Hematopoietic multipotent progenitor cell treated with erythropoietin and hydrocortisone succinate and interleukin-3 and kit ligand, for 8 days (in vitro differentiated cells): ENCODE results near the gene SPDYE4.

Source experiments
- DNase-seq: peaks from one replicate; pipeline ENCODE4 v3.0.0-alpha.2; 2015

Gene SPDYE4

DNA sequence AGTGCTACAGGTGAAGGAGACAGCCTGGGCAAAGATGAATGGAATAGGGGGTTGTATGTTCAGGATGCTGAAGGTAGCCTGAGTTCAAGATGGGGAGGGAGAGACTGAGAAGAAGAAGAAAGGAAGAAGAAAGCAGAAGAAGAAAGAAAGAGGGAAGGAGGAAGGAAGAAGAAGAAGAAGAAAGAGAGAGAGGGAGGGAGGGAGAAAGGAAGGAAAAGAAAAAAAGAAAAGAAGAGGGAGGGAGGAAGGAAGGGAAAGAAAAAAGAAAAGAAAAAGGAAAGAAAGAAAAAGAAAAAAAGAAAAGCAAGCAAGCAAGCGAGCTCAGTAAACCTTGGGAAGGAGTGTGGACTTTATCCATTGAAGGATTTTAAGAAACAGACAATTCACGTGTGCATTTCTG lies 21.6 kb downstream of the SPDYE4 start:
- no peak for DNase-seq

DNA sequence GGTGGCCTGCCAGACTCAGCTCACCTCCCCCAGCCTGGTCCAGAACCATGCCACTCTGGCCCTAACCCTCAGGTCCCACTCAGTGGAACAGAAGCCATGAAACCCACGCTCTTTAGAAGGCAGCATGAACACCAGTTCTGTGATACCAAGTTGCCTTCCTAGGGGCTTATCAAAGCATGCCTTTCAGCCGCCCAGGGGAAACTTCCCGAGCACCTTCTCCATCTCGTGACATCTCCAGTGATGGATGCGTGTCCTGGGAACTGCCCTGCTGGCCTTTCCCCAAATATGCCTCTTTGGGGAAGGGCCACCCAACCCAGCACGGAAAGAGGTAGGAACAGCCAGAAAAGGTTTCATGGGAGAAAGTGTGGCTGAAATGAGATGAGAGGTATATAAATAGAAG lies 22.0 kb downstream of the SPDYE4 start:
- DNase-seq = no peak

DNA sequence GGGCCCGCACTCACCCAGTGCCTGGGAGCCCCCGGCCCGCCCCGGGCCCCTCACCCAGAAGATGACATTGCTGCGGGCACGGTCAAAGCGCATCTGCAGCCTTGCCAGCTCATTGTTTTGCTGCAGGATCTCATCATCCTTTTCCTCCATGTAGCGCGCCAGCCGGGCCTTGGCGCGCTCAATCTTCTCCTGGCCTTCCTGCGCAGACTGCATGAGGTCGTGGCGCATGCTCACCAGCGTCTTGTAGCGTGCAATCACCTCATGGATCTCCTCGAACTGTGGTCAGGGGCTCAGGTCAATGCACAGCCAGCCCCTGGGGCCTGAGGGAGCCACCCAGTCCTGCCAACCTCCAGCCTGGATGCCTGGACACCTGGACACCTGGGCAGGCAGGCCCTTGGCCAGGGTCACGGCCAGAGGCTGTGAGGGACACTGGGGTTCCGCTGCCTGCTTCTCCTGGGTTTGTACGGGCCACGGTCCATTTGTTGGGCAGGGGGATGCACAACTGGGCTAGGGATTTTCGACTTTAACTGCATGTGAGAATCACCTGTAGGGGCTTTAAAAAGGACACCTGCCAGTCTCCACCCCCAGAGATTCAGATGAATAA lies 22.9 kb downstream of the SPDYE4 start:
- DNase-seq = no peak

DNA sequence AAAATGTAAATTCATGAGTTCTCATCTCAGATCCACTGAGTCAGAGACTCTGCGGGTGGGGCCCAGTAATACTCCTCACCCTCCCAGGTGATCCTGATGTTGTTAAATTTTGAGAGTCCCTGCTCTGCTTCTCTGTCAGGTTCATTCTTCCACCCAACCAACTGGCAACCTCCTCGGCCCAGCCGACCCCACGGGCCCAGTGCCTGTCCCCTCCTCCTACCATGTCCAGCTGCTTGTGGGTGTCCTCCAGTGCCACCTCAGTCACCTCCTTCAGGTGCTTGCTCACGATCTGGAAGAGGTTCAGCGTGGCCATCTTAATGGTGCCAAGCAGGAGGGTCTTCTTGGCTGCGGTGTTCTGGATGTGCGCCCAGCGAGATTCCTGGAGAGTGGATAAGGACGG lies 23.5 kb downstream of the SPDYE4 start:
- DNase-seq = no peak

DNA sequence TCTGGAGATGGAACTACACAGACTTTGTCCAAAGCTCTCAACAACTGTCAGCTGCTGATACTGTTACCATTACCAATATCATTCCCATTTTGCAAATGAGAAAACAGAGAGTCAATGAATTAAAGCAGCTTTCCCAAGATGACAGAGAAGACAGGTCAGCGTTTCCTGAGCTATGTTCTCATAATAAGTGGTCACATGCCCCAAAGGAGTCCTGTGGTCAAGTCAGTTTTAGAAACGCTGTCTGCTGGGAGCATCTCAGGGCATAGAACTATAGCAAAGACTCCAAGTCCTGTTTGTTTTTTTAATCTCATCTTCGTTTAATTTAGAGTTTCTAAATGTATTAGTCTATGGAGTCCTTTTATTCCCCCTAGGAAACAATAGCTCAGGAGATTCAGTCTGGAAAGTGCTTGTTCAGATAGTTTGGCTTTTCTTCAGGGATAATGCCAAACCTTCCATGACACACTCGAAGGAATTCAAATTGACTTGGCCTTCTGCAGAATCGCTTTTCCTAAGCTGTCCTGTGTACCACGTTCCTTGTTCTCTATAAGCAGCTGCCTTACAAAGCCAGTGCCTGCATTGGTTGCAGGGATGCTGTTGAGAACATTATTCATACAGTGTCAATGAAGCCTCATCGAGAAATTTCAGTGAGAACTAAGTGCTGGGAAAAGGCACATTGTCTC lies 25.8 kb downstream of the SPDYE4 start:
- DNase-seq = no peak

DNA sequence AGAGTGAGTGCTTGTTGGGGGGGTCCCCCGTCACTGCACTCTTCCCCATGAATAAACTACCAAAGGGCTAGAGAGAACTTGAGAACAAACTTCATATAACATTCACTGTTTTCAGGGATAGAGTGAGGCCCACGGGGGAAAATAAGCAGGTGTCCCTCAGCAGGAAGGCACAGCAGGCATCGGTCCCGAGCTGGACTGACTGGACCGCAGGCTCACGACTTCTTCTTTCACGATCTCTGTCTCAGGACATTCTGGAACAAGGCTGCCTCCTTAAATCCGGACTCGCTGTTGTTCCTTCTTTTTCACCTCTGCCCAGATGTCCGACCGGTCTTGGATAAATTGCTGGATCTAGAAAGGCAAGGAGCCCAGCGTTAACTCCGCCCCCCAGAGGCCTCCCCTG lies 28.5 kb downstream of the SPDYE4 start:
- no peak for DNase-seq

DNA sequence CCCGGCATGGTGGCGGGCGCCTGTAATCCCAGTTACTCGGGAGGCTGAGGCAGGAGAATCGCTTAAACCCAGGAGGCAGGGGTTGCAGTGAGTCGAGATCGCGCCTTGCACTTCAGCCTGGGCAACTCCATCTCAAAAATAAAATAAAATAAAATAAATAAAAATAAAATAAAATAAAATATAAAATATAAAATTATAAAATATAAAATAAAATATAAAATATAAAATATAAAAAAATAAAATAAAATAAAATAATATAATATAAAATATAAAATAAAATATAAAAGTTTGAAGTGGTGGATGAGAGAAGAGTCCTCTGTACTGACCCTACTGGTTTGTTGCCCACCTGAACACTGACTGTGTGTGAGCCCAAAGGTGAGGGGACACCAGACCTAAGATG lies 28.9 kb downstream of the SPDYE4 start:
- no peak for DNase-seq

DNA sequence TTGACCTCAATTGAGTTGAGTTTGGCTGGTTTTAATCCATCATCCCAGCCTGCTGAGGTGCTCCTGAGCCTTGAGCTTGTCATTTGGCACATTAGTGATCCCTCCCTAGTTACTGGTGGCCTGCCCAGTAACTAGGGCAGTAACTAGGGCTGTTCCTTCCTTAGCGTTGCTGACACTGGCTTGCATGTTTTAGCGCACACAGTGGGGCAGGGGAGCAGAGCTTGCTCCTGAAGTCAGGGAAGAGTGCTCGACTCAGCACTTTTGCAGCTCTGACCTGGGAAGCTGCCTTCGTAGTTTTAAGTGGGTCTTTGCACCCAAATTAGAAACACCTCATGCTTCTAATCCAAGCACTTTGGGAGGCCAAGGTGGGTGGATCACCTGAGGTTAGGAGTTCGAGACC lies 29.4 kb downstream of the SPDYE4 start:
- DNase-seq = no peak

DNA sequence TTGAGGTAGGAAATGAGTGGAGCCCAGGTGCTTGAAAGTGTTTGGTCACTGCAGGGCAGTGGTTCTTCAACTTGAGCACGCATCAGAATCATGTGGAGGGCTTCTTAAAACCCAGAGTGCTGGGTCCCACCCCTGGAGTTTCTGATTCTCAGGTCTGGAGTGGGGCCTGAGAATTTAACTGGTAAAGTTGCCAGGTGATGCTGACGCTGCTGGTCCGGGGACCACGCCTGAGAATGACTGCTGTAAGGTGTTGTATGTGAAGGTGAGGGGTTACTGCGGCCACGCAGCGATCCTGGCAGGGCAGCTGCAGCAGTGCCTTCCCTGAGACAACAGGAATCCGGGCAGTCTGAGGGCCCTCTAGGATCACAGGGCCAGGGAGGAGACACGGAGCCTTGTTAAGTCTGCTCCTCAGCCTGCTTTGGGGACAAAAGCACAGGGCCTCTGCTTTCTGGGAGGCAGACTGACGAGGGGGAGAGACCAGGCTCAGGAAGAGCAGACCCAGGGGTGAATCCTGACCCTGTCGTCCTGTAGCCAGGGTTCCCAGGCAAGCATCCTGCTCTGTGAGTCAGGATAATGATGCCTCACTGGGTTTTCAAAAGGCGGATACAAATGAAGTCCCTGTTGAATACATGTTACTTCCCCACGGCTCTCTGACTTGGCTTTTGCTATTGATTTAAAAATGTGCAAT lies 30.0 kb downstream of the SPDYE4 start:
- DNase-seq = no peak

DNA sequence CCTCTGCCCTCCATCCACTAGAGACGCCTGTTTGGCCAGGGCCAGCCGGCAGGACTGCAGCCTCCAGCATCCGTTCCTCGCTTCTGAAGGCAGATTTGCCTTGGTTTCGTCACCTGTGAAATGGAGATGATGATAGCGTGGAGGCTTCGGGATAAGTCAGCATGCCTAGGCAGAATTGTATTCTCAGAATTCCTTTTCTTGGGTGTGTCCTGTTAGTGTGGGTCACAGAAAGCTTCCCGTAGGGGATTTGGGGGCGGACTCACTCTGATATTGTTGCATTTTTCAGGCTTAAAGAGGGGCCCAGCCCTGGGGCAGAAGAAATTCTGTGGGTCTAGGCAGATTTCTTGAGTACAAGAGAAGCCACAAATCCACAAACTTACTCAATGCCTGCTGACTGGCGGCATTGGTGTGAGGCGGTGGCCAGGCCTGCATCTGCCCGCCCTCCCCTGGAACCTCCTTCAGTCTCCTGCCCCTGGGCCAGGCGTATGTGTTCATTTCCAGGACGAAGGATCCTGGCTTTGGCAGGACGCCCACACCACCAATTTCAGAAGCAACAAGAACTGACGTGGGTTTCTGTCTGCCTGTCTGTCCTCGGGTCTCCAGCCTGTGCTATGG lies 31.3 kb downstream of the SPDYE4 start:
- no peak for DNase-seq

DNA sequence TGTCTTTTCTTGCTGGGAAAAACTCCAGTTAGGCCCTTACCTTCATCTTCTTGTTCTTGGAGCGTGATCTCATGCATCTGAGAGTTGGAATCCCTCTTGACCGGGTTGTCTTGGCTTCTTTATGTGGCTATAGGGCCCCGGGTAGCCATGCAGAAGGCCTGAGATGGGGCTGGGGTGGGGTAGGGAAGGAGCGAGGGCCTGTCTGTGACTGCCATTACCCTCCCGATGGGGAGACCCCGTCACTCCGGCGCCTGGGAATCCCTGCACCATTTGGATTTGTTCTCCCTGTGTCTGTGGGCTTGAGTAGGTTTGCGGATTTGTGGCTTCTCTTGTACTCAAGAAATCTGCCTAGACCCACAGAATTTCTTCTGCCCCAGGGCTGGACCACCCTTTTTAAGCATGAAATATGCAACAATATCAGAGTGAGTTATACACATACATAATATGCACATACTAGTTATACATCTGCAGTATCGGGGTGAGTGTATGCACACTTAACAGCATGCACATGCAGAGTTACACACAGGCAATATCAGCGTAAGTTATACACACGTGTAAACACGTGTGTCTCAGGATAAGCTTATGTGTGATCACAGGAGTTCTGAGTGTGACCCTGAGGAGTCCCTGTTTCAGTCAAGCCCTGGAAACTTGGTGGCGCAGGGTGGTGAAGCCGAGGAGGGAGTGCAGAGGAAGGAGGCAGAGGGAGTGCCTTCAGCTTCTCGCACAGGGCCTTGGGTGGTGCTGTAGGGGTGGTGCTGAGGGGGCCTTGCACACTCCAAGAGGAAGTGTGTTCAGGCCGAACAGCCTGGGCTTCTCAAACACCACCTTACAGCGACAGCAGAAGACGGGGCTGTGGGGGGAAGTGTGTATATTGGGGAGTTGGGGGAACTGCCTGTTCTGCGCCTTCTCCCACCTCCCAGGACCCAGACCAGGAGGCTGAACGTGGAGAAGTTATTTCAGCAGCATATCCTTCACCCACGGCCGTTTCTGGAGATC lies 32.2 kb downstream of the SPDYE4 start:
- DNase-seq = no peak

DNA sequence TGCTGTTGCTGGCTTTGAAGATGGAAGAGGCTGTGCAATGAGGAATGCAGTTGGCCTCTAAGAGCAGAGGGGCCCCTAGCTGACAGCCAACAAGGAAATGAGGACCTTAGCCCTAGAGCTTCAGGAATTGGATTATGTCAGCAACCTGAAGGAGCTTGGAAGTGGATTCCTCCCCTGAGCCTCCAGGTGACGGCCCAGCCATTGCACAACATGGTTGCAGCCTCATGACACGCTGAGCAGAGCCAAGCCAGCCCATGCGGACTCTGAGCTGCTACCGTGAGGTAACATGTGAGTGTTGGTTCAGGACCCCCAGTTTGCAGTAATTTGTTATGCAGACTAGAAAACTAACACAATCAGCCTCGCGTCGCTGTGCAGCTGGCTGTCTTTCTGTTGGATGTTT lies 33.9 kb downstream of the SPDYE4 start:
- no peak for DNase-seq

DNA sequence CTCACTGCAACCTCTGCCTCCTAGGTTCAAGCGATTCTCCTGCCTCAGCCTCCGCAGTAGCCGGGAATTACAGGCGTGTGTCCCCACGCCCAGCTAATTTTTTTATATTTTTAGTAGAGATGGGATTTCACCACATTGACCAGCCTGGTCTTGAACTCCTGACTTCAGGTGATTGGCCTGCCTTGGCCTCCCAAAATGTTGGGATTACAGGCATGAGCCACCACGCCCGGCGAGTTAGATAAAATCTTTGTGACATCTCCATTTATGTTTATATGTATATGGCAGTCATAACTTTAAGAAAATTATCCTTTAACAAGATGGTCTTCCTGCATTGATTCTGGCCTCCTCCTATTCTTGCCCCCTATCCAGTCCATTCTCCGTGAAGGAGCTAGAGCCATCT lies 37.8 kb downstream of the SPDYE4 start:
- DNase-seq = no peak

DNA sequence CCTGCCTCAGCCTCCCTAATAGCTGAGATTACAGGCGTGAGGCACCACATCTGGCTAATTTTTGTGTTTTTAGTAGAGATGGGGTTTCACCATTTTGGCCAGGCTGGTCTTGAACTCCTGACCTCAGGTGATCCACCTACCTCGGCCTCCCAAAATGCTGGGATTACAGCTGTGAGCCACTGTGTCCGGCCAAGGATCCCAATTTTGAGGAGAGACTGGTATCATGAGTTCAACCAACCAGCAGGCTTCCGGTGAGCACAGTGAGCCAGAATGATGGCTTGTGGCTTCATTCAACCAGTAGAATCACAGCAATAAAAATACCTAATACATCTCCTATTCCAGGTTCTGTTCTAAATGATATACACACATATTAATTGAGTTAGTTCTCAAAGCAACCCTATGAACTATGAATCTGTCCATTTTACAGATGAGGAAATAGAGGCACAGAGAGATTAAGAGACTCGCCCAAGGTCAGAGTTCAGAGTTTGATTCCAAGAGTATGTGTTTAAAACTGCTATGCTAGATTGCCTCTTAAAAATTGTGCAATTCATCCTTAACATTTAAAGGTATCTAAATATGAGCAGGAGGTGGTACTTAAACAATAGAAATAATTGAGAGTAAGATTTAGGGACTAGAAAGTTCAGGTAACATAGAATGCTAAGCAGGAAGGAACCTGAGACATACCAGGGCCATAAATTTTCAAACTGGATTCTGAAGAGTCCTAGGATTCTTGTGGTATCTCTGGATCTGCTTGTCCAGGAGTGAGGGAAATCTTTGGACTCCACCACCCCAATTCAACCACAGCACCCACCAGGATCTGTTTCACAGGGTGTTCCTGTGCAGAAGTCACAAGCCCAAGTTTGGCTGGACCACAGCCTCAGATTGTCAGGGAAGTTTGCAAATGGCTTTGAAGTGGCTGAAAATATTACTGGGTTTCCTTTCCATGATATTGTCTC lies 38.8 kb downstream of the SPDYE4 start:
- DNase-seq = no peak

DNA sequence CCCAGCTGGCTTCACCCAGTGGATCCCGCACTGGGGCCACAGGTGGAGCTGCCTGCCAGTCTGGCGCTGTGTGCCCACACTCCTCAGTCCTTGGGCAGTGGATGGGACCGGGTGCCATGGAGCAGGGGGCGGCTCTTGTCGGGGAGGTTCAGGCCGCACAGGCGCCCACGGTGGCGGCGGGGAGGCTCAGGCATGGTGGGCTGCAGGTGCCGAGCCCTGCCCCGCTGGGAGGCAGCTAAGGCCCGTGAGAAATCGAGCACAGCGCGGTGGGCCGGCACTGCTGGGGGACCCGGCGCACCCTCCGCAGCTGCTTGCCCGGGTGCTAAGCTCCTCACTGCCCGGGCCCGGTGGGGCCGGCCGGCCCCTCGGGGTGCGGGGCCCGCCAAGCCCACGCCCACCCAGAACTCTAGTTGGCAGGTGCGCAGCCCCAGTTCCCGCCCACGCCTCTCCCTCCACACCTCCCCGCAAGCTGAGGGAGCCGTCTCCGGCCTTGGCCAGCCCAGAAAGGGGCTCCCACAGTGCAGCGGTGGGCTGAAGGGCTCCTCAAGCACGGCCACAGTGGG lies 40.3 kb downstream of the SPDYE4 start:
- DNase-seq = no peak

DNA sequence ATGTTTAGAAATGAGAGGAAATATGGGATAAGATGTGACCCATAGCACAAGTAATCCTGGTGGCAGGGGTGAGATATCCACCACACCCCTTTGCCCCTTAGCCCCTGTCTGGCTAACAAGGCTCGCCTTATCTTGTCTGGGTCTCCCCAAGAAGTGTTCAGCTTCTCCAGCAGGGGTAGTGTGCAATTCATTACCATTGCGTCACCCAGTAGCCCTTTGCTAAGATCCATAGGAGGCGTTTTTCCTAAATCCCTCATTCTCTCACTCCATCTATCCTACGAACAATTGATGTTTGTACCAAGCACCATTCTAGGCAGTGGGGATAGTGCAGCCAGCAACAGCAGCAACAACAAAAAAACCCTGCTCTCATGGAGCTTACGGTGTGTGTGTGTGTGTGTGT lies 44.5 kb downstream of the SPDYE4 start:
- DNase-seq = no peak

DNA sequence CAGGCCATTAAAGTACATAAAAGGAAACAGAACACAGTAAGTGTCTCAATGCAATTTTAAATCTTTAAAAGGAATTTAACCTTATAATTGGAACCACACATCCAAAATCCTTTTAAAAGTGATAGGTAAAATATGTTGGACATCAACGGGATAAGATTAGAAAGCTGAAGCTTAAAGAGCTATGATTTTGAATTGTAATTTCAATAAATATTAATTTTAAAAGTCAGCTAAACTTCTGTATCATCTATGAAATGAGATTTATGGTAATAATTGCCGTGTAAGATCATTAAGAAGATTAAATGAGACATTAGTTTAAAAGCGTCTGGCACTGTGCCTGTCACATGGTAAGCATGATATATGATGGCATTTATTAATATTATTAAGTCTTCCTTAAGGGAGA lies 45.0 kb downstream of the SPDYE4 start:
- no peak for DNase-seq

DNA sequence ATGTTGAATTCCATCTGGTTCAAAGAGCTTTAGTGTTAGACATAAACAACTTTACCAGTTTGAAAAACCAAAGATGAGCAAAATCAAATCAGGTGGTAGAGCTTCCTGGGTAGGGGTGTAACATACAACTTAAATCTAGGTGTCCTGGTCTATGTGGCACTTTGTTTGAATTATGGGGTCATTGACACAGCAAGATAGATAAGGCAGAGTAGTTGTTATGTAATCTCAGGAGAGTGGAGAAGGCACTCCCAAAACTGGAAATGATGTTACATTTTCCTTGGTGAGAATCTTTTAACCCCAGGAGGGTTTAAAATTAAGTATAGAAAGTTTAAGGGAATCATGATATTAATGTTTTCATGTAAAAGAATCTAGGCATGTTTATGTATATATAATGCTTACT lies 45.6 kb downstream of the SPDYE4 start:
- no peak for DNase-seq

DNA sequence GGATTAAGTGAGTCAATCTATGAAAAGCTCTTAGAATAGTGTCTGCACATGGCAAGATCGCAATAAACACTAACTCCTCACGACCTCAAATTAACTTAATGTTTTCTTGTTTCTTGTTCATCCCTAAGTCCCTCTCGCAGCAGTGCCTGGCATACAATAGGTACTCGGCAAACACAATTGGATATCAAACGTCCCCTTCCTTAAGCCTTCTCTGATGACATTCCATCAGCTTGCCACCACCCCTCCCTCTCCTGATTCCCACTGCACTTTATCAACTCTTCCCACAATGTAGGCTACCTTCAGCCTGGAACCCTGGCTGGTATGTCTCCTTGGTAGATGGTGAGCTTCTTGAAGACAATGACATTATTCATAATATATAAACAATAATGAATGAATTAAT lies 47.1 kb downstream of the SPDYE4 start:
- DNase-seq = no peak

DNA sequence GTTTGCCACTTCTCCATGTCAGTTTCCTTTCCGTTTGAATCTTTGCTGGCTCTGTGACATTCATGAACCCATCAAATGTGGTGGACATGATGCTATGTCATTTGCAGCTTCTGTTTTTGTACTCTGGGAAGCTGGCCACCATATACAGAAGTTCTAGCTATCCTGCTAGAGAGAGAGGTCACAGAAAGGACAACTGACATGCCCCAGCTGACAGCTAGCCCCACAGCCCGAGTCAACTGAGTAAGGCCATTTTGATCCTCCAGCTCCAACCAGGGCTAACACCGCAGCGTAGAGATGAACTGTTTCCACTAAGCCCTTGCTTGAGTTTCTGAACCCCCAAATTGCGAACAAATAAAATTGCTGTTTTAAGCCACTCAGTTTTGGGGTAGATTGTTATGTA lies 47.5 kb downstream of the SPDYE4 start:
- no peak for DNase-seq

DNA sequence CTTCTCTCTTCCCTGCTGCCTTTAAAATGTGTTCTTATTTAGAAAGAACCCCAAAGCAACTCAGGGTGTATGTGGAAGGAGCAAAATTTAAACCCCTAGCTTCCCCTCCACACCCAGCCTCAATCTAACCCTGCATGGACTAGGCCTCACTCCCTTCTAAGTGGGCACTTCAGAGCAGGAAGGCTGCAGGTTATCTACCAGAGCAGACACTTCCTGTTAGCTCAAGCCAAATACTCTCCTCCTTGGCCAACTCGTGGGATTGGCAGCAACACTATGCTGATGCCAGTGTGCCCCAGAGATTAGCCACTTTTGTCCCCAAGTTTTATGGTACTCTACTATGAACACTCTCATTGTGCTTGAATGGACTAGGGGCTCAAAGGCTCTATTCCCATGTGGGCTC lies 49.3 kb downstream of the SPDYE4 start:
- peak; percentile 95 for DNase-seq
